Prostate gland (tissue), 2 donors: ENCODE data around the gene ARHGAP36. TPM values are rescaled to one million over a fixed set of nuclear protein-coding genes. Genes with fewer than 3 reads are reported as not detected.

ENCODE experiments used
- DNase-seq: peaks from one replicate; pipeline ENCODE4 v3.0.0-alpha.2; 2019; ENCODE audit warnings: low spot score
- H3K27ac ChIP-seq, 2 donors: fragments of 200-600 bp; sonication (generic); 2 replicates each; pipeline ENCODE4 v1.5.1; 2017 to 2019
- H3K27me3 ChIP-seq: fragments of 200-600 bp; sonication (generic); replicated peaks from 2 replicates; pipeline ENCODE4 v1.5.1; 2019; ENCODE audit not compliant: insufficient read depth
- H3K36me3 ChIP-seq, 2 donors: fragments of 200-600 bp; sonication (generic); 1 replicate in 1 of 2; 2 replicates in 1 of 2; pipeline versions ENCODE4 v1.5.1 to v1.8.1; 2017 to 2019
- H3K4me1 ChIP-seq: fragments of 200-600 bp; sonication (generic); replicated peaks from 2 replicates; pipeline ENCODE4 v1.5.1; 2019
- H3K4me3 ChIP-seq, 2 donors: fragments of 200-600 bp; sonication (generic); 2 replicates each; pipeline ENCODE4 v1.5.1; 2017 to 2019
- H3K9me3 ChIP-seq: fragments of 200-600 bp; sonication (generic); 2 replicates; pipeline ENCODE4 v1.5.1; 2017
- CTCF ChIP-seq, 4 experiments: fragments of 200-600 bp in 2 of 4; fragments of 450-650 bp in 2 of 4; sonication (generic) in 2 of 4; IDR thresholded peaks; 1 replicate in 3 of 4; 2 replicates in 1 of 4; pipeline ENCODE4 v1.5.1; 2016 to 2019; ENCODE audit warnings: antibody characterized with exemption in 4 of 4, mild to moderate bottlenecking in 2 of 4, moderate library complexity in 2 of 4
- POLR2A ChIP-seq: fragments of 450-650 bp; IDR thresholded peaks from one replicate; pipeline ENCODE4 v1.6.1; 2016; ENCODE audit warnings: antibody characterized with exemption, mild to moderate bottlenecking
- POLR2AphosphoS5 ChIP-seq: sonication (generic); formaldehyde crosslinking; IDR thresholded peaks from one replicate; pipeline ENCODE4 v1.6.1; 2017; ENCODE audit warnings: antibody characterized with exemption
- WGBS: methylation state at CpG from one replicate; pipeline ENCODE4 v1.1.5; 2018; 5-methylcytosine and 5-hydroxymethylcytosine counted together
- intact Hi-C: fragments of 100-400 bp; cut with DNase I; formaldehyde crosslinking; loops from one replicate; pipeline ENCODE4 v1.14.2; 2022
- total RNA-seq, 2 donors: library from RNA; depleted of rRNA; stranded (reverse); fragments of >200 nt; gene quantifications; one replicate each; pipeline ENCODE4 v1.1.0, GENCODE V29; 2016

Gene ARHGAP36
- total RNA-seq, 2 donors from 2014 or later = 0.36 to 1.6 TPM

GRCh38 chrX:131081772-131082740 is 23.9 kb downstream of the ARHGAP36 start:
- intact Hi-C loops = no loop called here
- DNase-seq = no peak
- TF ChIP-seq POLR2AphosphoS5 (no peak), POLR2A (no peak), CTCF (IDR thresholded peaks at IDR 0.05) (no peak)

GRCh38 chrX:131083510-131084142 is 25.5 kb downstream of the ARHGAP36 start:
- no peaks in the 10 kb centered on the region for H3K9me3 ChIP-seq
- no peak overlapping the region for H3K27ac ChIP-seq
- H3K27me3 ChIP-seq = no peaks in the 10 kb centered on the region
- no peaks in the 10 kb centered on the region for H3K4me1 ChIP-seq
- no peak overlapping the region for H3K4me3 ChIP-seq
- H3K36me3 ChIP-seq = no peaks in the 10 kb centered on the region
- under 1% methylated on average over 25 of the region's 34 CpGs for WGBS
- no peak for TF ChIP-seq CTCF (IDR thresholded peaks at IDR 0.05)
- intact Hi-C loops = no loop called here
- no peak for DNase-seq

More at GRCh38 chrX:131081772-131082740, 23.9 kb downstream of the ARHGAP36 start:
- Histone ChIP-seq H3K27ac (no peak overlapping the region), H3K4me3 (no peak overlapping the region), H3K4me1 (no peaks in the 10 kb centered on the region), H3K9me3 (no peaks in the 10 kb centered on the region), H3K27me3 (no peaks in the 10 kb centered on the region), H3K36me3 (no peaks in the 10 kb centered on the region)
- under 1% methylated on average over 35 of the region's 75 CpGs for WGBS

GRCh38 chrX:131084145-131084544 is 26.0 kb downstream of the ARHGAP36 start:
- 14% methylated on average over 7 of the region's 7 CpGs for whole genome bisulfite sequencing
- H3K4me1 ChIP-seq = no peaks in the 10 kb centered on the region
- H3K36me3 ChIP-seq = no peaks in the 10 kb centered on the region
- intact Hi-C loops = no loop called here
- DNase-seq = no peak
- no peak overlapping the region for H3K4me3 ChIP-seq
- no peaks in the 10 kb centered on the region for H3K27me3 ChIP-seq
- no peak overlapping the region for H3K27ac ChIP-seq
- no peaks in the 10 kb centered on the region for H3K9me3 ChIP-seq
- TF ChIP-seq POLR2AphosphoS5 (no peak), CTCF (IDR thresholded peaks at IDR 0.05) (no peak), POLR2A (no peak)

- Histone ChIP-seq H3K9me3 (no peaks in the 10 kb centered on the region), H3K27ac (no peak overlapping the region), H3K4me3 (no peak overlapping the region), H3K4me1 (no peaks in the 10 kb centered on the region), H3K27me3 (no peaks in the 10 kb centered on the region), H3K36me3 (no peaks in the 10 kb centered on the region)
- no peak for DNase-seq
- WGBS = 94% methylated on average over 27 of the region's 27 CpGs
- intact Hi-C loops = no loop called here
- TF ChIP-seq POLR2AphosphoS5 (no peak), CTCF (IDR thresholded peaks at IDR 0.05) (no peak), POLR2A (no peak)
Measured at GRCh38 chrX:131136776-131137175, 78.6 kb downstream of the ARHGAP36 start.
